ENCODE measurements around the gene SEMA3G.
A peak's percentile ranks its signal among the peaks of the same experiment; 100 is the strongest.

The SEMA3G gene

DNA sequence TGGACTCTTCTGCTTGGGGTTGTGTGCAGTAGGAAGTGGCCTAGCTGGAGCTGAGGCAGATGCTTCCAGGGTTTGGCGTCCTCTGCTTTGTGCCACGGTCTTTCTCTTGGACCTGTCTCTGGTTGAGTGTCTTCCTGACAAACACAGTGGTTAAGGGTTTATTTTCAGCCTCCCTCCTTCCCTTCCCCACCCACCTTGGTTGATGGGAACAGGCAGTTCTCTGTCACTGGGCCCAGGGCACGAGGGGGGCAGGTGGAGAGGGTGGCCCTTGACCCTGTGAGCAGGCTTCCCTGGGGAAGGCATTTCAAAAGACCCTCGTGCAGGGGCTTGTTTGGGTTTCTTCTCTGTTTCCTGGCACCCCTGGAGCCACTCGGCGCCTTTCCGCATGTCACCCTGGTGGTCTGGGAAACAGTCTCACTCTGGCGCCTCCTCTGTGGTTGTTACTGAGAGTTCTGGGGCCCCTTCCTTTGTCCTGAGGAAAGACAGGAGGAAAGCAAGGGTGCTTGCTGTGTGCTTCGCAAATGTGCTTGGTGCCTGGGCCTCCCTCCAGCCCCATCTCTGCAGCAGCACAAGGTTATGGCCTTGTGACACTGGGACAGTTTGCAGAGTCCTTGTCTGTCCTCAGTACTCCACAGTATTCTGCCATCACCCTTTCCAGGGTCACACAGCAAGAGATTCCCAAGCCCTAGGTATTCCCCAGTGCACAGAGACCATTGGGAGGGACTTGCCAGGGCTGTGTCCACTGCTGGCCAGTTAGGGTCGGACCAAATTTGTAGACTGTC is 40.0 kb upstream of the SEMA3G start:
- Histone ChIP-seq H3K27ac (ENCODE audit: low read depth, low read length) (peak overlapping the region; percentile 63), H3K9ac (ENCODE audit: low read length) (no peak overlapping the region)

DNA sequence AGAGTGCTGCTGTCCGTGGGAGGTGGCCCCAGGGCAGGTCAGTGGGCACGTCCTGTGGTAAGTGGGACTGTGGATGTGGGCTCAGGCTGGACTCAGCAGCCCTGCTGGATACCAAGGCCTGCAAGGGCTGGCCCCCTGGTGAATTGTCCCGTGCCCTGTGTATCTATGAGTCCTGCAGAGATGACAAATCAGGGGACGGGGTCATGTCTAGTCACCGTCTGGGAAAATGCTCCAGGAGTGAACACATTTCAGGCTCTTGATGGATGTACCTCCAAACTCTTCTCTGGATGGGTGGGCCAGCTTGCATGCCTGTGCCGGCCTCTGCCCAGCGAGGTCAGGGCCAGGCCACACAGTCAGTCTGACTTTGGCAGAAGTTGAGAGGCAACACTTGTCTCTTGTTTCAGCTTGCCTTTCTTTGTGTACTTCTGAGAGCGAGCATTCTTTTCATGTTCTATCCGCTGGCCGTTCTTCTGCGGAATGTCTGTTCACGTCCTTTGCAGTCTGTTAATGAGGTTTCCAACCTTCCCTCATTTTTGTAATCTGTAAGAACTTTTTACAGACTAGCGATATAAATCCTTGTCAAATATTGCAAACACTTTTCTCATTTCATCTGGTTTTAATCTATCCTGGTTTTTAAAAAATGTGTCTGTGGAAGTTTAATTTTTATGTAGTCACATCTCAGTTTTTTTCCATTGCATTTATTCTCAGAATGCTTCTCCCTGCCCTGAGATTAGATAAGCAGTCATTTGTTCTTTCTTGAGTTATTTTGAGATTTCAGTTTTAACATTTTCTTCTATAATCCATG is 38.9 kb upstream of the SEMA3G start:
- no peaks in the 10 kb centered on the region for H3K27me3 ChIP-seq (ENCODE audit: control insufficient read depth, insufficient read depth, low read length)
- H3K4me1 ChIP-seq (ENCODE audit: control insufficient read depth, insufficient read depth, low read length), result peaks cover 6% of the 10 kb centered on the region
- H3K27ac ChIP-seq (ENCODE audit: low read depth, low read length), result peak overlapping the region; percentile 69
- H3K36me3 ChIP-seq (ENCODE audit: control insufficient read depth, insufficient read depth, low read length), result peaks cover 45% of the 10 kb centered on the region
- H3K9ac ChIP-seq (ENCODE audit: low read length), result no peak overlapping the region
- H3K4me3 ChIP-seq (ENCODE audit: low read length), result no peak overlapping the region

More for the DNA sequence above, 40.0 kb upstream of the SEMA3G start:
- Histone ChIP-seq H3K36me3 (ENCODE audit: control insufficient read depth, insufficient read depth, low read length) (peaks cover 38% of the 10 kb centered on the region), H3K4me3 (ENCODE audit: low read length) (no peak overlapping the region), H3K27me3 (ENCODE audit: control insufficient read depth, insufficient read depth, low read length) (no peaks in the 10 kb centered on the region), H3K4me1 (ENCODE audit: control insufficient read depth, insufficient read depth, low read length) (peaks cover 6% of the 10 kb centered on the region)

DNA sequence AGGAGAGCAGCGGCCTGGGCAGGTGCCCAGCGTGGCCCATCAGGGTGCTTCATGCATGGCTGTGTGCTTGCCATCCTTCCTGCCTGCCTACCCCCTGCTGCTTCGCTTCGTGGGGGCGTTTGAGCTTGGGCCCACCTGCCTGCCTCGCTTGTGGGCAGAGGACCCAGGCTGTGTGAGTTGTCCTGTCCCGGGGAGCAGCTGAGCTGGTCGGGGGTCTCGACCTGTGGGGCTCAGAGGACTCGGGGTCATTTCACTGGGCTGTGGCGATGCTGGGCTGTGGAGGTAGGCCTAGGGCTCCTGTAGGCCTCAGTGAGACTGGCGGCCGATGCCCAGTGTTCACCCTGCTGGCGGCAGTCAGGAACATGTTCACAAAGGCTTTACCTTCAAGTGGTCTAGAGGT is 38.2 kb upstream of the SEMA3G start:
- H3K4me1 ChIP-seq (ENCODE audit: control insufficient read depth, insufficient read depth, low read length), result peaks cover 6% of the 10 kb centered on the region
- H3K9ac ChIP-seq (ENCODE audit: low read length), result no peak overlapping the region
- no peak overlapping the region for H3K4me3 ChIP-seq (ENCODE audit: low read length)
- peak overlapping the region; percentile 69 for H3K27ac ChIP-seq (ENCODE audit: low read depth, low read length)
- no peaks in the 10 kb centered on the region for H3K27me3 ChIP-seq (ENCODE audit: control insufficient read depth, insufficient read depth, low read length)
- H3K36me3 ChIP-seq (ENCODE audit: control insufficient read depth, insufficient read depth, low read length), result peaks cover 50% of the 10 kb centered on the region

DNA sequence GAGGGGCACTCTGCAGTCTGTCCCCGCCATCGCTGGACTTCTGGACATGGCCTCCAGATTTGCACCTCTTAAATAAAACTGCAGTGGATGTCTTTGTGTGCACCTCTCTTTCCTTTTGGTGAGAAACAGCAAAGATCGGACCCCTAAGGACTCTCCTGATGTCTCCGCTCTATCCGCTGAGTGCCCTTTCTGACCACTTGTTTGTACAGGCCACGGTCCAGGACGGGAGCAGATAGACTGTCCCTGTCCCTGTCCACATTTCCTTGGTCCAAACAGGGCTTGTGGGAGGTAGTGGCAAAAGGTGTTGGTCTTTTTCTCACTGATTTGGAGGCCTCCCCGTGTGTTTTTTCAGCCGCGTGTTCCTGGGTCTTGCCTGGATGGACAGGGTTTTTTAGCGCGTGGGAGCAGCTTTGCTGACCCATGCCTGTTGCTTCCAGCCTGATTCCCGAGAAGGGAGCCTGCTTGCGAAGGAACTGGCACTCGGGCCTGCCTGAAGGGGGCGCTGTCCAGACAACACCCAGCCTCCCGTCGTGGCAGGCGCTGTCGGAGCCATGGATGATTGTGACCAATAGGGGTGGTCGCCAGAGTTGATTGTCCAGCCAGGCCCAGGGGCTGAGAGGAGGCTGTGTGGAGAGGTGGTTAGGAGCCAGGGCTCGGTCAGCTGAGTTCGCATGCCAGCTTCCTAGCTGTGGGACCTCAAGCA is 37.1 kb upstream of the SEMA3G start:
- Histone ChIP-seq H3K27me3 (ENCODE audit: control insufficient read depth, insufficient read depth, low read length) (no peaks in the 10 kb centered on the region), H3K36me3 (ENCODE audit: control insufficient read depth, insufficient read depth, low read length) (peaks cover 50% of the 10 kb centered on the region), H3K27ac (ENCODE audit: low read depth, low read length) (no peak overlapping the region), H3K4me1 (ENCODE audit: control insufficient read depth, insufficient read depth, low read length) (peaks cover 6% of the 10 kb centered on the region), H3K4me3 (ENCODE audit: low read length) (no peak overlapping the region), H3K9ac (ENCODE audit: low read length) (no peak overlapping the region)

DNA sequence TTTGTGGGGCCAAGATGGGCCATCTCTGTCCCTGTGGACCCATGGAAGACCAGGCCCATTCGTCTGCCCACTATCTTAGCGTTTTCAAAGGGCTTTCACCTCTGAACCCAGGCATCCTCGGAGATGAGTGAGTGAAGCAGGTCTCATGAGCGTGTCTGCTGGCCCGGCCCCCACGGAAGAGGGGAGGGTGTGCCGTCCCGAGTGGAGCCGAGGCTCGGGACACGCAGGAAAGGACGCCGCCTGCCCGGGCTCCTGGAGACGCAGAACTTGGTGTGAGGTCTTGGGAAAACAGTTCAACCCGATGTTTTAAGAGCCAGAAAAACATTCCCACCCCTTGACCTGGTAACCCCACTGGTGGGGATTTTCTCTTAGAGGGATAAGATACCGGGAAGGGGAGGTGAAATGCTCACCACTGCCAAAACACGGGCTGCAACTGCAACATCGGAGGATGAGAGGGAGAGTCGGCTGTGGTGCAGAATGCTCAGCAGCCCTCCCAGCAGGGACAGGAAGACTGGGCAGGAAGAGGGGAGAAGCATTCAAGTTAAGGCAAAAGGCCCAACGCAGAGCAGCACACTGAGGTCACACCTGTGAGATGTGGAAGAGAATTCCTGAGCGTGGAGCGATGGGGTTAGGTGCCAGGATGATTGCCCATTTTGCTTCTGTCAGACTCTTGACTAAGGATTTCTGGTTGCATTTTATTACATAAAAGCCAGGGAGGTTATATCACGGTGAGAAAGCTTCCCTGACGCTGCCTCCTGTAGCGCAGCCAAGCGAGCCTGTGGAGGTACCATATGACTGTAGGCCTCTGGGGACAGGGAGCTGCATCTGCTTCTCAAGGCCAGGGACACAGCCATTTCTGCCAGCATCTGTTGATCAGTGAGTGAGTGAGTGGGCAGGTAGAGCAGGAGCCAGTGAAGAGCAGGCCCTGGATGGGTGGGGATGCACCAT is 36.1 kb upstream of the SEMA3G start:
- Histone ChIP-seq H3K27me3 (ENCODE audit: control insufficient read depth, insufficient read depth, low read length) (no peaks in the 10 kb centered on the region), H3K27ac (ENCODE audit: low read depth, low read length) (no peak overlapping the region), H3K4me3 (ENCODE audit: low read length) (no peak overlapping the region), H3K36me3 (ENCODE audit: control insufficient read depth, insufficient read depth, low read length) (peaks cover 49% of the 10 kb centered on the region), H3K4me1 (ENCODE audit: control insufficient read depth, insufficient read depth, low read length) (peaks cover 6% of the 10 kb centered on the region), H3K9ac (ENCODE audit: low read length) (no peak overlapping the region)

DNA sequence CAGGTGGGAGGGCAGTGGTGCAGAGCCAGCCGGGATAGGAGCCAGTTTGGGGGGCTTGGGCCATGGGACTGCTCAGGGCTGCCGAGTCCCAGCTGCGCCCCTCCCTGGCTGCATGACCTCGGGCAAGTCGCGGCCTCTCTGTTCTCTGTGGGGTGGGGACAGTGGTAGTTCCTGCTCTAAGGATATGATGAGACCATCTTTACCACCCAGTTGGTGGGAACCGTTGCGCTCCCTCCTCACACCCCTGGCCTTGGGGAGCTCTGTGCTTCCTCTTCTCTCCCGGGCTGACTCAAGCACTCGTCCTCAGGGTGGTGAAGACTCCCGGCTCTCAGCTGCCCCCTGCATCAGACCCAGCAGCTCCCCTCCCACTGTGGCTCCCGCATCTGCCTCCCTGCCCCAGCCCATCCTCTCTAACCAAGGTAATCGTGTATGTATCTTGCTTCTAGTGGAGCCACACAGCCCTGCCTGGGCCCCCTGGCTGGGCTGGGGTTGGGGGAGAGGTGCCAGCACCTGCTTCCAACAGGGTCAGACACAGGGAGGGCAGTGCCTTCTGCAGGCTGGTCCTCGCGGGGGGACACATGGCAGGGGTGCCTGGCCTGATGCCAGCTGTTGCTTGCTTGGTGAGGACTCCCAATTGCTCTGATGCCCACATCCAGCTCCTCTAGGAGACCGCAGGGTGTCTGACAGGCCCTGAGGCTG is 35.1 kb upstream of the SEMA3G start:
- Histone ChIP-seq H3K27me3 (ENCODE audit: control insufficient read depth, insufficient read depth, low read length) (no peaks in the 10 kb centered on the region), H3K4me3 (ENCODE audit: low read length) (no peak overlapping the region), H3K36me3 (ENCODE audit: control insufficient read depth, insufficient read depth, low read length) (peaks cover 53% of the 10 kb centered on the region), H3K9ac (ENCODE audit: low read length) (no peak overlapping the region), H3K27ac (ENCODE audit: low read depth, low read length) (no peak overlapping the region), H3K4me1 (ENCODE audit: control insufficient read depth, insufficient read depth, low read length) (peaks cover 6% of the 10 kb centered on the region)

DNA sequence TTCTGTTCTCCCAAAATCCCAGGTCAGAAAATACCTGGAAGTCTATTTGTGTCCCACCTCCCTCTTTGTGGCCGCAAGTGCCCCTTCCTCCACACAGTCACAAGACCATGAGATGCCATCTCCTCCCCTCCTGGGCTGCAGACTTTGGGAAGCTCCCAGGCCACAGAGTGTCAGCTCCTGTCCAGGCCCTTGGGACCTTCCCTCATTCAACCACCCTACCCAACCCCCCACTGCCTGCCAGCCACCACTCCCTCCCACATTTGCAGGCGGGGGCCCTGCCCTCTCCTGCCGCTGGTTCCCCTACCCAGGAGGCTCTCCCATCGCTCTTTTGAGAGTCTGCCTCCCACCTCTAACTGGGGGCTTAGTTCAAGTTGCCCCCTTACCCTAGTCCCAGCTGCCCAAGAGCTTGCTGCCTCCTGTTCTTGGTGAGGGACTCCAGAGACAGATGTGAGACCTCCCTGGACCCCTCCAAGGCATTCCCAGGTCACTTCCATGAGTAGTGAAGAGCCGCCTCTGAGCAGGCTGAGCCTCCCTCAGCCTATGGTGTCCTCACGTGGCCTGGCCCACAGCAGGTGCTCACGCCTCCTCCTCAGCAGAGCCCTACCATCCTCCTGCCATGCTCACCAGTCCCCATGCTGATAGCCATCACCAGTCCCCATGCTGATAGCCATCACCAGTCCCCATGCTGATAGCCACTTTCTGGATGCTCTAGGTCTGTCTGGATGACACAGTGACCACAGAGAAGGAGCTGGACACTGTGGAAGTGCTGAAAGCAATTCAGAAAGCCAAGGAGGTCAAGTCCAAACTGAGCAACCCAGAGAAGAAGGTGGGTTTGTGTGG is 34.4 kb upstream of the SEMA3G start:
- peaks cover 6% of the 10 kb centered on the region for H3K4me1 ChIP-seq (ENCODE audit: control insufficient read depth, insufficient read depth, low read length)
- peaks cover 53% of the 10 kb centered on the region for H3K36me3 ChIP-seq (ENCODE audit: control insufficient read depth, insufficient read depth, low read length)
- H3K4me3 ChIP-seq (ENCODE audit: low read length), result no peak overlapping the region
- H3K27ac ChIP-seq (ENCODE audit: low read depth, low read length), result no peak overlapping the region
- H3K27me3 ChIP-seq (ENCODE audit: control insufficient read depth, insufficient read depth, low read length), result no peaks in the 10 kb centered on the region
- no peak overlapping the region for H3K9ac ChIP-seq (ENCODE audit: low read length)

DNA sequence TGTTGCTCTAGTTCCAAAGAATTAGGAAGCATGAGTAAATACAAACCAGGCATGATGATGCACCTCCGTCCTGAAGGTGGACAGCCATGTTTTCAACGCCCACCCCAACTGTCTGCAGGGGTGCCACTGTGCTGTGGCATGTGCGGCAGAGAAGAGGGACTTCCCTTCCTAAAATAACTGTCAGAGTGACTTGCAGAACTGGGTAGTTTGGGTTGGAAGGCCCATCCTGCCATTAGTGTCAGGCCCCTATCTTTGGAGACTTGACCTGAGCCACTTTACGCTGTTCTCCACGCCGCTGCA is 32.8 kb upstream of the SEMA3G start:
- H3K36me3 ChIP-seq (ENCODE audit: control insufficient read depth, insufficient read depth, low read length), result peaks cover 59% of the 10 kb centered on the region
- H3K4me3 ChIP-seq (ENCODE audit: low read length), result no peak overlapping the region
- no peaks in the 10 kb centered on the region for H3K27me3 ChIP-seq (ENCODE audit: control insufficient read depth, insufficient read depth, low read length)
- H3K27ac ChIP-seq (ENCODE audit: low read depth, low read length), result no peak overlapping the region
- no peak overlapping the region for H3K9ac ChIP-seq (ENCODE audit: low read length)
- H3K4me1 ChIP-seq (ENCODE audit: control insufficient read depth, insufficient read depth, low read length), result no peaks in the 10 kb centered on the region

DNA sequence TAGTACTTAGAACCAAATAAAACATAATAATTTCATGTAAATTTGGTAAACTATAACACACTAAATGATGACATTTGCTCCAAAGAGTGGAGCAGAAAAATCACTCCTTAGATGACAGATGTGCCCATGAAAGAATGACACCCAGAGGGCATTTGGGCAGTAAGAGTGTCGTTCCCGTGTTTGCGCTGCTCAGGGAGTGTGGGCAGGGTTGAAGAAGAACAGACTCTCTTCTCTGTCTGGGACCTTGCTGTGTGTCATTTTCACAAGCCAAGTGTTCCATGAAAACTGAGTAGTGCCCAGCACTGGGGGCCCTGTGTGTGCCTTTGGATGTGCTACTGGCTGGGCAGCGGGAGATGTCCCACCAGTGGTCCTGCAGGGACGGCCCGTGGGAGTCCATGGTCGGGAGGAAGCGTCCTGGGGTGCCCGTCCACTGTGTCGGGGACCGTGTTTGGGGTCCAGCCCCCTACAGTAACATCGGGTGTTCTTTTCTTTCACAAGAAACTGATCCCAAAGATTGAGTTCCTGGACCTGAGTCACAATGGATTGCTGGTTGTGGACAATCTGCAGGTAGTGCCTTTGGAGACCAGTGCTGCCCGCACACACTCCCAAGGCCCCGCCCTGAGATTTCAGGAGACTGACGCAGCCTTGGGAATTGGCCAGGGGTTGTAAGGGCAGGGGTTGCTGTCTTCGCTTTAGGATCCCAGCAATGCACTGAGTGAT is 32.3 kb upstream of the SEMA3G start:
- Histone ChIP-seq H3K4me1 (ENCODE audit: control insufficient read depth, insufficient read depth, low read length) (no peaks in the 10 kb centered on the region), H3K4me3 (ENCODE audit: low read length) (no peak overlapping the region), H3K36me3 (ENCODE audit: control insufficient read depth, insufficient read depth, low read length) (peaks cover 62% of the 10 kb centered on the region), H3K9ac (ENCODE audit: low read length) (no peak overlapping the region), H3K27me3 (ENCODE audit: control insufficient read depth, insufficient read depth, low read length) (no peaks in the 10 kb centered on the region), H3K27ac (ENCODE audit: low read depth, low read length) (no peak overlapping the region)

DNA sequence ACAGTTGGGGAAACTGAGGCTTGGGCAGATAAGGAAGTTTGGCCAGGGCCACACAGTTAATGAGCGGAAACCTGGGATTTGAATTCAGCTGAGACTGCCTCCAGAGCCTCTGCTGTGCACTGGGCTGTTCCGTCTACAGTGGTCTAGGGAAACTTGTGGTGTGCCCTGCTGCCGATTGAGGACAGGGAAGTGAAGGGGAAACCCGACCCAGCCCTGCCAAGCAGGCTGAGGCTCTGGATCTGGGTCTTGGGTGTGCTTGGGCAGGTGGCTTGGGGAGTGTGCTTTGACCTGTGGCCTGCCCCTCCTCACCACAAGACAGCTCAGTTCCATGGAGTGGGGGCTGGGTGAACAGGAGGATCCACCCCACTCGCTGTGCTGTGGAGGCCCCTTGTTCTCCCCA is 28.1 kb upstream of the SEMA3G start:
- Histone ChIP-seq H3K4me3 (ENCODE audit: low read length) (no peak overlapping the region), H3K27ac (ENCODE audit: low read depth, low read length) (no peak overlapping the region), H3K27me3 (ENCODE audit: control insufficient read depth, insufficient read depth, low read length) (no peaks in the 10 kb centered on the region), H3K36me3 (ENCODE audit: control insufficient read depth, insufficient read depth, low read length) (peaks cover 32% of the 10 kb centered on the region), H3K4me1 (ENCODE audit: control insufficient read depth, insufficient read depth, low read length) (peaks cover 2% of the 10 kb centered on the region), H3K9ac (ENCODE audit: low read length) (no peak overlapping the region)

Data from rectal smooth muscle tissue (tissue), 1 donor.